NCI-H2227 treated with DMSO at 0.1 percent for 48 hours (cell line): ENCODE measurements around the gene ASPSCR1.

ENCODE experiments used
- DNase-seq: peaks from one replicate; lab custom pipeline; 2025; lab: John Stamatoyannopoulos, UW

The ASPSCR1 gene

DNA sequence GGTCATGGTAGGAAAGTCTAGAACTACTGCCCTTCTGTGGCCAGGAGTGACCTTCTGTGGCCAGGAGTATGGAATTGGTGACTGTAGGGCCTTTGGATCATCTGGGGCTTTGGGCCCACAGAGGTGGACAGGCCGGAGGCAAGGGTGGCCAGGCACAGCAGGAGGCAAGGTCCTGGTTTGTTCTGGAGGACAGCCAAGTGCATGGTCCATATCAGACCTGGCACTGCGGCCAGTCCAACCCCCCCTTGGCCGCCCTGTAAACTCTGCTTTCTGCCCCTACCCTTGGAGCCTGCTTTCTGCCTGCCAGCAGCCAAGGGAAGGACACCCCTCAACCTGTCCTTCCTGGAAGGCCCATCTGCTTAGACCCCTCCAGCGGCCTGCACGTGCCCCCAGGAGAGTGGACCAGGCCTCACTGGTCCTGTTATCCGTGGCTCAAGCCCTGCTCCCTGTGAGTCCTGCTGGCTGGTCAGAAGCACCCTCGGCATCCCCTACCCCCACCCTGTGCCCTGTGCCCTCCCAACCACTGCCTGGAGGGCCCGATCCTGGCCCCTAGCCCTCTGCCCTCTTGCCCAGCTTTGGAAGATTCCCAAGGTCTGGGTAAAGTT lies 62.4 kb downstream of the ASPSCR1 start:
- DNase-seq, result no peak

DNA sequence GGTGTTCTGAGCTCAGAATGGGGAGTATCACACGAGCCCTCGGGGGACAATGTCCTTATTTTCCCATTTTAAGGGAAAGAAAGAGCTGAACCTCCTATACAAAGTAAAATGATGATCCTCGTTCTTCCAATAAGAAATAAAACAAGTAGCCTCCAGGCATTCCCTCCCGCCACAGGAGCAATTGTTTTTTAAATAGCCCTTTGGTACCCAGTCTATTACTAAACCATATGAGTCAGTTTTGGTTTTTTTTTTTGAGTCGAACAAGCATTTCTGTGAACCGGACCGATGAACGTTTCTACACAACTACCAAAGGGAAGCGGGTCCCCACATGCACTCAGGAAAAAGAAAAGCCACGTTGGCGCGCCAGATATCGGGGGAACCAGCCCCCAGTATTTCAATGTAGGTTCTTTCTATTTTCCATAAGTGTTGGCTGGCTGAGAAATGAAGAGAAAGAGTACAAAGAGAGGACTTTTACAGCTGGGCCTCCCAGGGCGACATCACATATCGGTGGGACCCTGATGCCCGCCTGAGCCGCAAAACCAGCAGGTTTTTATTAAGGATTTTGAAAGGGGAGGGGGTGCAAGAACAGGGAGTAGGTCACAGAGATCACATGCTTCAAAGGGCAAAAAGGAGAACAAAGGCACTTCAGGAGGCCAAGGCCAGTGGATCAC lies 63.9 kb downstream of the ASPSCR1 start:
- no peak for DNase-seq

DNA sequence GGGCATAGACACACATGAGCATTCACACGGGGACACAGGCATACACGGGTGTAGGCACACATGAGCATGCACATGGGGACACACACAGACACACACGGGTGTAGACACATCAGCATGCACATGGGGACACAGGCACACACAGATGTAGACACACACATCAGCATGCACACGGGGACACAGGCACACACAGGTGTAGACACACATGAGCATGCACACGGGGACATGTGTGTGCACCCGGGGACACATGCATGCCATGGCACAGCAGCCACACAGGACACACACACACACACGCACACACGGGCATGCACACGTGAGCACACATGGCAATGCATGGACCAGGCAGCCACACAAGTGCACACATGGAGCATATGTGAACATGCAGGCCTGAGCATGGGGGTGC lies 65.2 kb downstream of the ASPSCR1 start:
- no peak for DNase-seq

DNA sequence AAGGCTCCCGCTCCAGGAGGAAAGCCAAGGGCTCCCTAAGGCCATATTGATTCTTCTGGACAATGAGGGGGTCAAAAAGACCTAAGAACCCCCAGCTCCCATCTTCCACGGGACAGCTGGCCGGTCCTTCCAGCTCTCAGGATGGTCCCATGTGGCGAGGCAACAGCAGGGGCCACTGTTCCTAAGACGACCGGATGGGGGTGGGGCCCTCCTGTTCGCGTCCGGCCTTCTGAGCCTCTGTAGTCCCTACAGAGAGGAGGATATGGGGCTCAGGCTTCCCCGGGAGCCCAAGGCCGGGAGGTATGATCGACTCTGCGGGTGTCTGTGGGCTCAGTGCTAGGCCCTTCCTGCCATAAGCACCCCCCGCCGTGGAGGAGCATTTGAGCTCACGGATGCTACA lies 66.1 kb downstream of the ASPSCR1 start:
- no peak for DNase-seq

DNA sequence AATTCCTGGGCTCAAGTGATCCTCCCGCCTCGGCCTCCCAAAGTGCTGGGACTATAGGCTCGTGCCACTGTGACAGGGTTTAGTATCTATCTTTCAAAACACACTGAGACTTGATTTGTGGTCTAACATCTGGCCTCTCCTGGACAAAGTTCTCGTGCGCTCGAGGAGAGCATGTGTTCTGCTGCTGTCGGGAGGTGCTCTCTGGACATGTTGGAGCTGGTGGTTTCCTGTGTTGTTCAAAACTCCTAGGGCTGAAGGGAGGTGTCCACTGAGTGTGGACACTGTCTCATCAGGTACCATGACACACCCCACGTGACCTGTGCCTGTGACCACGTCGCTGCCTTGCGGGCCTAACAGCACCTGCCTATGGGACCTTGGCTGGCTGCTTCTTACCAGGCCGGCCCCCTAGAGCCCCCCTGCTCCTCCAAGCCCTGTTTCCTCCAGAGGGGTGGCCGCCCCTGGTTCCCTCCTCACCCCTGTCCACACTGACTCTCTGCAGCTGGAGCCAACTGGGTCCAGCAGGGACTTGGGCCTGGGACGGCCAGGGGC lies 68.6 kb downstream of the ASPSCR1 start:
- no peak for DNase-seq

DNA sequence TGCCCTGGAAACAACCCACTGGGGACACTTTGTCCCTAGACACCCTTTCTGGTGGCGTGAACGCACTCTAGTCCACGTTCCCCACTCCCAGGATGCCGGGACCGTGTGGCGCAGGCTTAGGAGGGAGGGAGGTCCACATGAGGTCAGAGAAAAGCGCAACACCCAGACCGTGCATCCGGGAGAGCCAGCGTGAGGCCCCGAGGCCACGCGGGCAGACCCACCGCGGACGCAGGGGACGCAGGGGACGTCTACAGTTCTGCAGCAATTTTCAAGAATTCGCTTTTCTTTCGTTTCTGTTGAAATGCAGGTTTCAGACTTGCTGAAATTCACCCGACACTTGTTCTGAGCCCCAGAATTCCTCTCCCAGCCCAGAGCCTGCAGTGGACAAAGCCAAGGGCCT lies 69.5 kb downstream of the ASPSCR1 start:
- DNase-seq, result no peak

DNA sequence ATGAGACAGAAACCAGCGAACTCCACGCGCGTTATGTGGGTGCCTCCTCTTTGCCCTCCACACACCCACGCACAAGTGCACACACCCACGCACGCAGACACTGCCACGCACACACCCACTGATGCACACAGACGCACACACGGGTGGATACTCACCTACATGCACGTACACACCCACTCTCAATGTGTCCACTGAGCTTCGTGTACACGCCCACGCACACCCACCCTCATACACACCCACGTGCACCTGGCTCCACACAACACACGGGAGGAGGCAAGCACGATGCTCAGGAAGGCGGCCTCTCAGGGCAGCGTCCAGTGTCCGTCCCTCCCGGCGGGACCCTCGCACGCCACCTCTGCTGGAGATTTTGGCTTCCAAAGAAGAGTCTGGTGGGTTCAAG lies 70.0 kb downstream of the ASPSCR1 start:
- no peak for DNase-seq

DNA sequence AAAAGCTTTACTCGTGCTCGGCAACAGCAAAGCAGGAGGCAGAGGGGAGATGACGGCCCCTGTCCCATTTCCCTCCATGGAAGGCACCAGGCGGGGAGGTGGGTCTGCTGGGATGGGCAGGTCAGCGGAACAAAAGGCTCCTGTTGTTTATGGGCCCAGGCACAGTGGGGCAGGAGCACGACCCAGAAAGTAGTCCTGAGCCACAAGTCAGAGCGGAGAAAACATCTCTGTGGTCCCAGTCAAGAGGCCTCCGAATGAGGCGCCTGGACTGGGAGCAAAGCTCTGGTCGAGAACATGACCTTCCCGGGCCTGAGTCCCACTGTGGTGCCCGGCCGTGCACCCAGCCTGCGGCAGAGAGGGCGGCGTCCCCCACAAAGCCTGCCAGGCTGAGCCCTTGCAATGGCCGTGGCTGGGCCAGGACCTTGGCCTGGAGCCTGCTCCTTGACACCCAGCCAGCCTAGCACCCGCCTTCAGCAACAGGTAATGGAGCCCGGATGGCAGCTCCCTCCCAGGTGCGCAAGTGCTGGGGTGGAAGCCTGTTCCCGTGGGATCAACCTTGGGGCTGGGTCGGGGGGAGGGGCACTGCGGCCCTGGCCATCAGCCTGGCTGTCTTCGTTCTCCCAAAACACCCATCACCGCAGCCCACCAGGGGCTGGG lies 70.6 kb downstream of the ASPSCR1 start:
- DNase-seq, result no peak

DNA sequence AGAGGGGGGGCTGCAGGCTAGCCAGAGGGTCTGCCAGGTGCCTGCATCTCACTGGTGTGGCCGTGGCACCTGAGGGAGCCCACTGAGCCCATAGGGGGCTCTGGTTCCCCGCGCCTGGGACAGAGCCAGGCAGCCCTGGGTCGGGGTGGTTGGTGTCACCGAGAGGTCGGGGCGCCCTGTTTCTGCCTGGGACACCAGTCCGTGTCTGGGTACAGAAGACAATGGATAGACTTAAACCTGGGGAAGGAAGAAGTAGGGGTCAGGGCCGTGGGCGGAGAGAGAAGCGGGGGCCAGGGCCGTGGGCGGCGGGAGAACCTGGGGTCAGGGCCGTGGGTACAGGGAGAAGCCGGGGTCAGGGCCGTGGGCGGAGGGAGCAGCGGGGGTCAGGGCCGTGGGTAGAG lies 71.1 kb downstream of the ASPSCR1 start:
- no peak for DNase-seq

DNA sequence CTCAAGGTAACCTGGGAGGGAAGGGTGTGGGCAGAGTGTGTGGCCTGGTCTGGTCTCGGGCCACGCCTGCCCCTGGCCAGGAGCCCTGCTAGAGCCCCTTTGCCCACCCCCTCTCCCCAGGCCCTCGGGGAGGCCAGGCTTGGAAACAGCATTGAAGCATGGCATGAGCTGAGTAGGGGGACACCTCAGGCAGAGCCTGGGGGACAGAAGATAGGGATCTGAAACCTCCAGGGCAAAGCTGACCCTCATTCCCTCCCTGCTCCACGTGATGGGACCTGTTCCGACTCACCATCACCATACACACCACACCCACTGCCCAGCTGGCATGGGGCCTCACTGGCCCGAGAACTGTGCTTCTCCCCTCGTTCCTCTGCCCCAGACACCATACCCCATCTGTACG lies 71.7 kb downstream of the ASPSCR1 start:
- DNase-seq, result no peak

DNA sequence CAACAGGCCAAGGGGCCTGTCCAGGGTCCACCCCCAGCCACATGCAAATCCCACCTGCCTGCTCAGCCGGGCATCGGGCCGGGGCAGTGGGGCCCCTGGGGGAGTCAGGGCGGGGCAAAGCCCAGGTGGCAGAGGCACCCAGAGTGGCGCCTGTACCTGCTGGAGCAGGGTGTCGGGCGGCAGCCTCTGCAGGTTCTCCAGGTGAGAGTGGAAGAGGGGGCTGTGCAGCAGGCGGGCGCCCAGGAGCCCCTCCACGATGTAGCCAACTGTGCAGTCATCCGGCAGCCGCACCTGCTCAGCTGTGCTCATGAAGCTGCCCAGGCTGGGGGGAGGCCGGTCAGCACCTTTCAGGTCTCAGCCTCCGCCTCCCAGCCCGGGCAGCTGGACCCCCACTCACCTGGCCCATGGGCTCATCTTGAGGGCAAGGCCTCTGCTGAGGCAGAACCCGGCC lies 72.1 kb downstream of the ASPSCR1 start:
- no peak for DNase-seq

DNA sequence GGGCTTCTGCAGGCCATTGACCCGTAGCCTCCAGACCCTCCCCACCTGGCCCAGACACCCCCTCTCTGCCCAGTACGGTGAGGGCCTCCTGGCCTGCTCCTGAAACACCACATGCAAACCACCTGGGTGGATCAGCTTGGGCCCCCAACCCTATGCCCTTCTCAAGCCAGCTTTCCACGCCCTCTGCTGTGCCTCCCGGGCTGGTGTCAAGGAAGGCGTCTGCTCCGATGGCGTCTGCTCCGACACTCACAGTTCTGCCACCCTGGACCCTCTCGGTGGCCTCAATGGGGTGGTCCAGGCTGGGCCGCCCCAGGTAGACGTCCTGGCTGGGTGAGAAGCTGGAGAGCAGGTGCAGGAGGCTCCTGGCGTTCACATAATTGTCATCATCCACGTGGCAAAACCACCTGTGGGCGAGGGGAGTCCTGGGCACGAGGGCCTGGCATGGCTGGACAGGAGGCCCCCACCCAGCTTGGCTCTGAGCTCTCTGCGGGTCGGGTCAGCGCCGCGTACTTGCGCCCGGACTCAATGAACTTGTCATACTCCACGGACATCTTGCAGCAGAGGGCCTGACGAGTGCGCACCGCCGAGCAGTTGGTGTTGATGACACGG lies 72.8 kb downstream of the ASPSCR1 start:
- no peak for DNase-seq

DNA sequence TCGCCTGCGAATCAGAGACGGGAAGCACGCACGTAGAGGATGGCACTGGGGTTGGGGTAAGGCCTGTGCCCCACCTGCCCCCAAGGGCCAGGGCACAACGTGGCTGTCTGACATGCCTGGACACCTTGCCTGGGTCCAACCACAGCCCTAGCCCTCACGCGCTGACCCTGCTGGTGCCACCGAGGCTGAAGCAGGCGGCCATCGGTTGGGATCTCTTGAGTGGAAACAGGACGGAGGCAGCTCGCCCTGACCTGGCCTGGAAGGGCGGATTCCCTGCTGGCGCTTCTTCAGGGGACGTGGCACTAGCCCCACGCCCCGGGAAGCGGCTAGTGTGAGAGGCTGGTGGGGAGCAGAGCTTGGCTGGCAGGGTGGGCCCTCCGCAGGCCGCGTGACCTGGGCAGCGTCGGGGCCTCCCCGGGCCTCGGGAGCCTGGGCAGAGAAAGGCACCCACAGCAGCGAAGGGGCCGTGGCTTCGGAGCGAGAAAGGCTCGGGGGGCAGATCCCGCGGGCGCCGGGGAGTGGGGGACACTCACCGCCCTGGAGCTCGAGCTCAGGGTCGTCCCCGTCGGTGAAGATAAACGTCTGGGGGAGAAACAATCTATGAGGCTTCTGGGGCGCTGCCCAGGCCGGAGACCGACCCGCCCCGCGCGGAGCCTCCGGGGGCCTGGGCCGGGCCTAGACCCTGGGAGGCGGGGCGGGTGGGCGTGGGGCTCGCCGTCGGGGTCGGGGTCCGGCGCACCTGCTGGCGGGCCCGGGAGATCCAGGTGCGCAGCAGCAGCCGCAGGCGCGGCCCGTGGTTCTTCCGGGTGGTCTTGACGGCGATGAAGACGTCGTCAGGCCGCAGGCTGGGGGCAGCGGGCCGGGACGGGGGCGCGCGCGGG lies 73.6 kb downstream of the ASPSCR1 start:
- no peak for DNase-seq

DNA sequence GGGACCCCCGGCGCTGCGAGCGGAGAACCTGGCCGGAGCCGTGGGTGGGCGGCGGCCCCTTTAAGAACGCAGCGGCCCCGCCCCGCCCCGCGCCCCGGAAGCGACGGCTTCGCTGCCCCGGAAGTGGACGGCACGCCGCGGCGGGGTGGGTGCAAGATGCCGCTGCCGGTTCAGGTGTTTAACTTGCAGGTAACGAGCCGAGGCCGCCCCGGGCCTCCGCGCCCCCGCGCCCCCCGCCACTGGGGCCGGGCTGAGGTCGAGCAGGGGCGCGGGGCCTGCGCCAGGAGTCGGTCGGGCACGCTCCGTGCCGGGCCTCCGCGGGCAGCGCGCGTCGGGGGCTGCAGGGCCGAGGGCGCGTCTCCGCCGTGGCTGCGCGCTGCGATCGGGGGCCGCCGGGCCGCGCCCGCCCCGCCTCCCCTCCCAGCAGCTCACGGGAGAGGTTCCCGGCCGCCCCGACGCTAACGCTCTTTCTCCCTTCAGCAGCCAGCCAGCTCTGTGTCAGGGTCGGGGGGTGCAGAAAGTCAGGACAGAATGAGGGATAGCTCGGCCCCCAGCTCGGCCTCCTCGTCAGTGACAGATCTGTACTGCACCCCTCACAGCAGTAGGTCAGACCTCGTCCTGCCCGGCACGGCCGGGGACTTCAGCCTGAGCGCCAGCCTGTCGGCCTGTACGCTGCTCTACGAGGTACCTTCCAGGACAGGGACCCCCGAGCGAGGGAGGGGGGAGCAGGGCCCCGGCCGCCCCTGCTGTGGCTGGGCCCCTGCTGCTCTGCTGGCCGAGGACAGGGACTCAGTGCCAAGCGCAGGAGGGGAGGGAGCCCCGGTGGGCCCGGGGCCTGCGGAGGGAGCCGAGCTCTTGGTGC lies 74.6 kb downstream of the ASPSCR1 start, which contains the start of the genes GPS1 and RFNG:
Gene GPS1 (plus strand): TSS at position 123 of the 862 bp plus-strand sequence. CDS start 34 bp downstream, at position 157.
Gene RFNG (minus strand): TSS at position 36 of the 862 bp plus-strand sequence. CDS start 45 bp downstream, outside the sequence.
- peak; percentile 67 for DNase-seq

DNA sequence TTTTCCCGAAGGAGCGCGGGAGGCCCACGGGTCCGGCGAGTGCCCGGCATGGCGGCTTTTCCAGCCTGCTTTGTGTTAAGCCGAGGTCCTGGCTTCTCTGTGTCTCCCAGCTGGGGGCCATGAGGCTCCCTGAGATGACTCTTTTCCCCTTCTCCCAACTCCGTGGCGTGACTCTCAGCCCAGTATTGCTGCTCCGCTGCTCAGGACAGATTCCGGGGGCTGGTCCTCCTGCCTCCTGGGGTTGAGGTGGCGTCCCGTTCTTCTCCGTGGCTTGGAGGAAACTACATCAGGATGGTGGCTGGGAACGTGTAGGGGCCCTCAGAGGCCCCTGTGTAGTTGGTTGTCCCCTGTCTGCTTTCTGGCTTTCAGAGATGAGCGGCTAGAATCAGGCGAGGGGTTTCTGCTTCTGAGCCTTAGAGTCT lies 75.2 kb downstream of the ASPSCR1 start:
- no peak for DNase-seq

DNA sequence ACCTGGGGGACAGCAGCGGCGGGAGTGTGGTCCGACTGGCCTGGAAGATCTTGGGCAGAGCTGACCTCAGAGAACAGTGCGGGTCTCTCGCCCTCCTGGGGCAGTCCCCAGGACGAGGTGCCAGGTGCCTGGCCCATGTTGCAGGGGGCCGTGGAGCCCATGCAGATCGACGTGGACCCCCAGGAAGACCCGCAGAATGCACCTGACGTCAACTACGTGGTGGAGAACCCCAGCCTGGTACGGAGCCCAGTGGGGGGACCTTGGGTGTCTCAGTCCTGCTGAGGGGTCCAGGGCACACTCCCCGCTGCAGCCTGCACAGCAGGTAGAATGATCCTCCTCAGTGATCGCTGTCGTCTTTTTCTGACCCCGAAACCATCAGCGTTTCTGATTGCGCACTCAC lies 75.7 kb downstream of the ASPSCR1 start:
- DNase-seq, result no peak

DNA sequence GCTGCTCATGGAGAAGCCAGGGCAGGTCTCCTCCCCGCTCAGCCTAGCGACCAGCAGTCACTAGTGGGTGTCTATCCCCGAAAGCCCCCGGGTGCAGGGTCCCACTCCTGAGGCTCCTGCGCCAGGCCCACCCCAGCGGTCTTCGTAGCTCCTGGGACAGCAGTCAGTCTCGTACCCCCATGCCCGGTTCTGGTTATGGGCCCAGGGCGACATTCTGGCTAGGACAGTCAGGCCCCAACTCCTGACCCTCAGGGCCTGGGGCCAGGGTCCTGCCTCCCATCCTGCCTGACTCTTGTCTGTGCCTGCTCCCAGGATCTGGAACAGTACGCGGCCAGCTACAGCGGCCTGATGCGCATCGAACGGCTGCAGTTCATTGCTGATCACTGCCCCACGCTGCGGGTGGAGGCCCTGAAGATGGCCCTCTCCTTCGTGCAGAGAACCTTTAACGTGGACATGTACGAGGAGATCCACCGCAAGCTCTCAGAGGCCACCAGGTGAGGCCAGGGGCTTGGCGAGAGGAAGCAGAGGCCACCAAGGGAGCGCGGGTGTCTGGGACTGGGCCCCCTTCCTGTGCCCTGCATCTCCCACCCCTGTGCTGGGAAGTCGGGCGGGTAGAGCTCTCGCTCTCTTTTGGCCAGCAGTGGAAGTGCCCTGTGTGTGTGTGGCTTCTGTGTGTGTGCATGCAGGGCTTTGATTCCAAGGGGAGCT lies 76.3 kb downstream of the ASPSCR1 start:
- DNase-seq, result no peak

DNA sequence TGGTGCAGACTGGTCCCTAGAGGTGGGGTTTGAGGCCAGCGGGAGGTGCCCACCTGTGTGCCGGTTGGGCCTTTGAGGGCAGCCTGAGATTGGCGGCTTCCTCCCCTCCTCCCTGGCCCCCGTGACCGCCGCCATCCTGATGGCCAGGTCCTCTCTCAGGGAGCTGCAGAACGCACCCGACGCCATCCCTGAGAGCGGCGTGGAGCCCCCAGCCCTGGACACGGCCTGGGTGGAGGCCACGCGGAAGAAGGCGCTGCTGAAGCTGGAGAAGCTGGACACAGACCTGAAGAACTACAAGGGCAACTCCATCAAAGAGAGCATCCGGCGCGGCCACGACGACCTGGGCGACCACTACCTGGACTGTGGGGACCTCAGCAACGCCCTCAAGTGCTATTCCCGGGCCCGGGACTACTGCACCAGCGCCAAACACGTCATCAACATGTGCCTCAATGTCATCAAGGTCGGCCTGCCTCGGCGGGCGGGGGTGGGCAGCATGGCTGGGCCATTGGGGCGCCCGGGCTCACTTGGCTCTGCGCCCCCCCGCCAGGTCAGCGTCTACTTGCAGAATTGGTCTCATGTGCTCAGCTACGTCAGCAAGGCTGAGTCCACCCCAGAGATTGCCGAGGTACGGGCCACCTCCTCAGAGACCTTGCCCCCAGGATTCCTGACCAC lies 77.1 kb downstream of the ASPSCR1 start:
- no peak for DNase-seq
